Type B pancreatic cell (in vitro differentiated cells): Measurements from ENCODE around the gene CCDC57. TPM values are rescaled to one million over a fixed set of nuclear protein-coding genes. Genes with fewer than 3 reads are reported as not detected.

Source experiments
- DNase-seq: peaks from one replicate; pipeline ENCODE4 v3.0.0; 2021; ENCODE audit warnings: mixed read lengths; ENCODE audit not compliant: unreplicated experiment; ENCODE audit errors: extremely low spot score
- H3K27ac Mint-ChIP-seq: 2 replicates; pipeline ENCODE4 v1.8.0; 2021; ENCODE audit warnings: mild to moderate bottlenecking, mixed read lengths
- H3K27me3 Mint-ChIP-seq: 2 replicates; pipeline ENCODE4 v1.8.0; 2021; ENCODE audit warnings: mixed read lengths
- H3K36me3 Mint-ChIP-seq: 2 replicates; pipeline ENCODE4 v1.8.0; 2021; ENCODE audit warnings: mixed read lengths
- H3K4me1 Mint-ChIP-seq: one replicate; pipeline ENCODE4 v1.8.0; 2021; ENCODE audit warnings: mixed read lengths; ENCODE audit not compliant: unreplicated experiment
- H3K4me3 Mint-ChIP-seq: 2 replicates; pipeline ENCODE4 v1.8.0; 2021; ENCODE audit warnings: mild to moderate bottlenecking, mixed read lengths
- H3K9me3 Mint-ChIP-seq: 2 replicates; pipeline ENCODE4 v1.8.0; 2021; ENCODE audit warnings: mixed read lengths
- total RNA-seq: library from RNA; stranded (reverse); gene quantifications from 2 replicates; pipeline ENCODE4 v1.2.1, GENCODE V29; 2021; ENCODE audit warnings: low replicate concordance
- TF ChIP-seq, protein P1 (sequence below): fragments of 200-600 bp; sonication (generic); conservative IDR thresholded peaks from 2 replicates; pipeline ENCODE4 v1.5.0; 2021; ENCODE audit warnings: antibody characterized with exemption, mild to moderate bottlenecking

CCDC57 gene
- total RNA-seq, 1 donor from 2014 or later, result 58.7 TPM

DNA sequence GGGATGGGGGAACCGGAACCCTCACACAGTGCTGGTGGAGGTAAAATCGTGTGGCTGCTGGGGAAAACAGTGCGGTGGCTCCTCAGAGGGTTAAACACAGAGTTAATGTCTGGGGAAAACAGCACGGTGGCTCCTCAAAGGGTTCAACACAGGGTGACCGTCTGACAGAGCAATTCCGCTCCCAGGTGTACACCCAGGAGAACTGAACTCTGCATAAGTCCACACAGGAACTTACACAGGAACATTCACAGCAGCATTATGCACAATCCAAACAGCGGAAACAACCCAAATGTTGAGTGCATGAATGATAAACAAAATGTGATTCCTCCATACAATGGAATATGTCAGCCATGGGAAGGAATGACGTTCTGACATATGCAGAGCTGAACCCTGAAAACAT, 51.4 kb downstream of the CCDC57 start:
- TF ChIP-seq, protein P1, sequence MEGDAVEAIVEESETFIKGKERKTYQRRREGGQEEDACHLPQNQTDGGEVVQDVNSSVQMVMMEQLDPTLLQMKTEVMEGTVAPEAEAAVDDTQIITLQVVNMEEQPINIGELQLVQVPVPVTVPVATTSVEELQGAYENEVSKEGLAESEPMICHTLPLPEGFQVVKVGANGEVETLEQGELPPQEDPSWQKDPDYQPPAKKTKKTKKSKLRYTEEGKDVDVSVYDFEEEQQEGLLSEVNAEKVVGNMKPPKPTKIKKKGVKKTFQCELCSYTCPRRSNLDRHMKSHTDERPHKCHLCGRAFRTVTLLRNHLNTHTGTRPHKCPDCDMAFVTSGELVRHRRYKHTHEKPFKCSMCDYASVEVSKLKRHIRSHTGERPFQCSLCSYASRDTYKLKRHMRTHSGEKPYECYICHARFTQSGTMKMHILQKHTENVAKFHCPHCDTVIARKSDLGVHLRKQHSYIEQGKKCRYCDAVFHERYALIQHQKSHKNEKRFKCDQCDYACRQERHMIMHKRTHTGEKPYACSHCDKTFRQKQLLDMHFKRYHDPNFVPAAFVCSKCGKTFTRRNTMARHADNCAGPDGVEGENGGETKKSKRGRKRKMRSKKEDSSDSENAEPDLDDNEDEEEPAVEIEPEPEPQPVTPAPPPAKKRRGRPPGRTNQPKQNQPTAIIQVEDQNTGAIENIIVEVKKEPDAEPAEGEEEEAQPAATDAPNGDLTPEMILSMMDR, result no peak
- Mint-ChIP-seq H3K4me3 (no peak overlapping the region), H3K4me1 (no peaks in the 10 kb centered on the region), H3K36me3 (peaks cover 18% of the 10 kb centered on the region), H3K27me3 (no peaks in the 10 kb centered on the region), H3K9me3 (no peaks in the 10 kb centered on the region), H3K27ac (no peak overlapping the region)
- DNase-seq, result no peak

DNA sequence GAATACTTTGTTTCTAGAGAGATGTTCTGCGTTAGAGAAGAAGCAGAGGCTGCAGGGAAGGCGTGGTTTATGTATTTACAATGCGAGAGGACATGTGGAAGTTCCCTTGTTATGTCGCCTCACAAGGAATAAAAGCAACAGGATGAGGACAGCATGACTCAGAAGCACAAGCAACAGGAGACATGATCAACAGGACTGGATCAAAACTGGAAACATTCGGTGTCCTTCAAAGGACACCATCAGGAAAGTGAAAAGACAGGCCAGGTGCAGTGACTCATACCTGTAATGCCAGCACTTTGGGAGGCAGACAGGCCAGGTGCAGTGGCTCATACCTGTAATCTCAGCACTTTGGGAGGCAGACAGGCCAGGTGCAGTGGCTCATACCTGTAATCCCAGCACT, 52.6 kb downstream of the CCDC57 start:
- Mint-ChIP-seq H3K9me3 (no peaks in the 10 kb centered on the region), H3K36me3 (peaks cover 13% of the 10 kb centered on the region), H3K27me3 (no peaks in the 10 kb centered on the region), H3K4me3 (no peak overlapping the region), H3K27ac (no peak overlapping the region), H3K4me1 (no peaks in the 10 kb centered on the region)
- TF ChIP-seq, protein P1, result no peak
- DNase-seq, result no peak

DNA sequence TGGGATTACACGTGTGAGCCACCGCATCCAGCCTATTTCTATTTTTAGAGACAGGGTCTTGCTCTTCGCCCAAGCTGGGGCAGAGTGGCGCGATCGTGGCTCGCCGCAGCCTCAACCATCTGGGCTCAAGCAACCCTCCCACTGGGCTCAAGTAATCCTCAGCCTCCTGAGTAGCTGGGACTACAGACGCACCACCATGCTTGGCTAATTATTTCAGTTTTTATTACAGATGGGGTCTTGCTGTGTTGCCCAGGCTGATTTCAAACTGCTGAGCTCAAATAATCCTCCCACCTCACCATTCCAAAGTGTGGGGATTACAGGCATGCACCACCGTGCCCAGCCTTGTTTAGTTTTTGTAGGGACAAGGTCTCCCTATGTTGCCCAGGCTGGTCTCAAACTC, 53.8 kb downstream of the CCDC57 start:
- Mint-ChIP-seq H3K4me3 (no peak overlapping the region), H3K9me3 (no peaks in the 10 kb centered on the region), H3K27me3 (no peaks in the 10 kb centered on the region), H3K36me3 (peaks cover 13% of the 10 kb centered on the region), H3K27ac (no peak overlapping the region), H3K4me1 (no peaks in the 10 kb centered on the region)
- DNase-seq, result no peak
- TF ChIP-seq, protein P1, result no peak

DNA sequence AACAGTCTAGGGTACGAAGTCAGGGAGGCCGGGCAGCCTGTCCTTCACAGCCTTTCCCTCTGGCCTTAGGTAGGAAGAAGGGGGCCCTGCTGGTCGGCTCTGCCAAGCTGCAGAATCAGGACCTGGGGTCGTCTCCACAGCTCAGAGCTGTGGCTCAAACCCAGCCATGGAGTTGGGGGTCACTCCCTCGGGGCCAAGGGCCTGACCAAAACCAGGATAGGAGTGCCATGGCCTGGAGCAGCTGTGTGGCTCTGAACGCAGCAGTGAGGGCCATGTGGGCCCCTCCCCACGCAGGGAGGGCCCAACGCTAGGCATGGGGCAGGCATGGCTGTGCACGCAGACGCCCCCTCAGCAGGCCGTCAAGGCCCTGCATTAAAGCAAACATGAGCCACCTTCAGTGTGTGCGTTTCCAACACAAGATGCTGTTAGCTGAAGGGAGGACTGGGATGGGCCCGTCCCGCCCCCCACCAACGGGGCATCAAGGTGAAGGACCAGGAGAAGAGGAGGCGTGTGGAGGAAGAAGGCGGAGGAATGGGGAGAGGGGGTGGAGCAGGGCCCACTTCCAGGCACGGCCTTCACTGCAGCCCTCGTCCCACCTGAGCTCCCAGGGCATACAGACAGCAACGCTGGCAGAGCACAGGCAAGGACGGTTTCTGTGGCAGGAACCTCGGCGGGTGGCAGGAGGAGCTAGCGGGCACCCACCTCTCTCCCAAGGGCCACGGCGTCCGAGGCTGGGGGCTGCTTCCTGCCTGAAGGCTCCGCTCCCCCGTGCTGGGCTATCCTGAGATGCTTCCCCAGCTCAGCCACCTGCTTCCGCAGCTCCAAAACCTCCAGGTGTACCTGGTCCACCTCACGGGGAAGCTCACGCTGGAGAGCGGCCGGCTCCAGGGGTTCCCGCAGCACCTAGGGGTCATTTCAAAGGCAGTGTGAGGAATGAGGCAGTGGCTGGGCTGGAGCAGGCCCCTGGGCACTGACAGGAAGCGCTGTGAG, 55.3 kb downstream of the CCDC57 start:
- DNase-seq, result no peak
- H3K4me3 Mint-ChIP-seq, result no peak overlapping the region
- TF ChIP-seq, protein P1, result no peak
- H3K27me3 Mint-ChIP-seq, result no peaks in the 10 kb centered on the region
- no peak overlapping the region for H3K27ac Mint-ChIP-seq
- H3K36me3 Mint-ChIP-seq, result peaks cover 9% of the 10 kb centered on the region
- H3K4me1 Mint-ChIP-seq, result no peaks in the 10 kb centered on the region
- no peaks in the 10 kb centered on the region for H3K9me3 Mint-ChIP-seq

DNA sequence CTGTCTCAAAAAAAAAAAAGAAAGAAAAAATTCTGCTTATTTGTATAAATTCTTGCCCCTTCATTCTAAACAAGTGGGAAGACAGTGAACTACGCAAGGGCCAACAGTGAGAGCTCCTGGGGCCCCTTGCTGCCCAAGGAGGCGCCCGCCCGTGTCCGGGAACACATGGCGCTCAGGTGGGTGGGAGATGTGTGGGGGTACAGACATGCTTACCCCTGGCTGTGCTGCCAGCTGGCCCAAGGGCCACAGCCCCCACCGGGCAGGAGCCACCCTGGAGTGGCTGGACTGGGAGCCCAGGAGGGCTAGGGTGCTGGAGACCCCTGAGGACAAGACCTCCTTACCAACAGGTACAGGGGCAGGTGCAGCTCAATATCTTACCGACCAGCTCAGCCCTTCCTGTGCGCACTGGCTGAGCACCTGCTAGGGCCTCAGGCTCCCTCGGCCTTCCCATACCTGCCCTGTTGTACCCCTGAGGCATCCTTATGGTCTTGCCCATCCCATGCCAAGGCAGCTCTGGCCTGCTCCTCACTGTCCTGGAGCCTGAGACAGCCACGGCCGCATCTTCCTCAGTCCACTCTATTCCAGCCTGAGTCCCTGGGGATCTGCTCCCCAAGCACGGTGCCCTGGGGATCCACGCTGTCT, 56.2 kb downstream of the CCDC57 start:
- Mint-ChIP-seq H3K36me3 (peaks cover 7% of the 10 kb centered on the region), H3K9me3 (no peaks in the 10 kb centered on the region), H3K27ac (no peak overlapping the region), H3K27me3 (no peaks in the 10 kb centered on the region), H3K4me1 (no peaks in the 10 kb centered on the region), H3K4me3 (no peak overlapping the region)
- no peak for DNase-seq
- TF ChIP-seq, protein P1, result no peak
